ENCODE results near the gene PIPOX.

Gene PIPOX

DNA sequence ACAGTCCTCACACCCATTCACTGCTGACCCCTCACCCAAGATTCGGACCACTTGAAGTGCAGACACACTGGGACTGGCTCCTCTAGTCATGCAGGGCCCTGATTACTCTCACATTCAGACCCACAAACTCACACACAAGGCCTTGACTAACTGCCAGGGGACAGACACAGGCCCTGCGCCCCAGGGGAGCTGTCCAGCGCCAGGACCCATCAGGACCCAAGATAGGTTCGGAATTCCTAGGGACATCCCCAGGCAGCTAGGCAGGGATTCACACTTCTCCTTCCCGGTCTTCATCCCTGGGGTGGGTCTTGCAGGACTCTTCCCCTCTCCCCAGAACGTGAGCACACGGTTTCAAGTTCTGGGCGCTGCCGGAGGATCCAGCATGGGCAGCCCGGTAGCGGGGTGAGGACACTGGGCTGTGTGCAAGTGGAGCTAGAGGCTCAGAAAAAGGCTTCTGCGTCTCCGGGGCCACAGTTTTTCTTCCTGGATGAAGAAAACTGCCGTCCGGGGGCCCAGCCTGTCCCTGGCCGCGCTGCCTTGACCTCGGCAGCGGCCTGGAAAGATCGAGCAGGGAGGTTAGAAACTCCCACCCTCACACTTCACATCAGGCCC, 38.8 kb upstream of the PIPOX start:
- no peak overlapping the region for H3K4me3 ChIP-seq
- no peaks in the 10 kb centered on the region for H3K36me3 ChIP-seq
- no peak for TF ChIP-seq Cebpa-rat (IDR thresholded peaks at IDR 0.05)
- peaks cover 0 to 6% (median 0%) of the 10 kb centered on the region in 11 experiments; a peak in 4 of 22 replicates for H3K9me3 ChIP-seq (replicated peaks in 1 of 11)
- H3K27ac ChIP-seq: no peak overlapping the region
- H4K20me1 ChIP-seq: peaks cover 0 to 39% (median 0%) of the 10 kb centered on the region in 11 experiments; a peak in 7 of 22 replicates
- H3K4me2 ChIP-seq: no peak overlapping the region
- no peak overlapping the region for H3K9ac ChIP-seq
- peaks cover 0 to 11% (median 4%) of the 10 kb centered on the region in 10 experiments; a peak in 8 of 20 replicates for H3K4me1 ChIP-seq
- peaks cover 27 to 40% (median 33%) of the 10 kb centered on the region in 11 experiments for H3K27me3 ChIP-seq

DNA sequence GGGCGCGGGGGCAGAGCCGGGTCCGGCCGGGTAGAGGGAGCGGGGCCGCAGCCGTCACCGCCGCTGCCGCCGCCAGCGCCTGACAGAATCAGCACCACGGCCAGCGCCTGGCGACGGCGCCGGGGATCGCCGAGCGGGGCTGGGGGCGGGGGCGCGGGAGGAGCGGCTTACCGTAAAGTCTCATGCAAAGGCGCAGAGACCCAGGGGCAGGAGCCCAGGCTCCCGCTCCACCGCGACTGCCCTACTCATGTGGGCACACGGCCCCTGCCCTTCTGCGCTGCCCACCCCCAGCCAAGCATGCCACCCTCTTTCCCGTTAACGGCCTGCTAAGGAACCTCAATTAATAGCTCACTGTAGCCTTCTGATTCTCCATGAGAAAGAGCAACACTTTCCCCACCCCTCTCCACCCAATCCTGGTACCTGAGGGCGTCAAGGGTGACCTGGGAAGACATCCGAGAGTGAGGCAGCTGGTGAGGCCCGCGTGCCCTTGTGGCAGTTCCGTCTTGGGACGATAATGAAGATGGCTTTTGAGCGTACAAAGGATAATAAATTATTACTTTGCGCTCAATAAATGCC, 36.9 kb upstream of the PIPOX start, which contains the start of gene SEZ6:
Gene SEZ6, minus strand, starts transcription at position 98 of the 576 bp plus-strand sequence. CDS start 164 bp downstream, outside the sequence.
- H3K27ac ChIP-seq: no peak within 1 kb of the TSS
- H3K9me3 ChIP-seq (replicated peaks in 1 of 11): peaks cover 0 to 6% (median 0%) of the 10 kb centered on the region in 11 experiments; a peak in 4 of 22 replicates
- H3K9ac ChIP-seq: no peak within 1 kb of the TSS
- peaks cover 0 to 11% (median 4%) of the 10 kb centered on the region in 10 experiments; a peak in 8 of 20 replicates for H3K4me1 ChIP-seq
- peak within 1 kb of the TSS in 7 of 11 experiments; percentile 15 to 88 (median 45); a peak in 8 of 22 replicates for H3K4me2 ChIP-seq
- no peaks in the 10 kb centered on the region for H3K36me3 ChIP-seq
- no peak within 1 kb of the TSS for H3K4me3 ChIP-seq
- peaks cover 0 to 39% (median 0%) of the 10 kb centered on the region in 11 experiments; a peak in 7 of 22 replicates for H4K20me1 ChIP-seq
- TF ChIP-seq Cebpa-rat (IDR thresholded peaks at IDR 0.05): no peak
- peaks cover 27 to 40% (median 33%) of the 10 kb centered on the region in 11 experiments for H3K27me3 ChIP-seq

DNA sequence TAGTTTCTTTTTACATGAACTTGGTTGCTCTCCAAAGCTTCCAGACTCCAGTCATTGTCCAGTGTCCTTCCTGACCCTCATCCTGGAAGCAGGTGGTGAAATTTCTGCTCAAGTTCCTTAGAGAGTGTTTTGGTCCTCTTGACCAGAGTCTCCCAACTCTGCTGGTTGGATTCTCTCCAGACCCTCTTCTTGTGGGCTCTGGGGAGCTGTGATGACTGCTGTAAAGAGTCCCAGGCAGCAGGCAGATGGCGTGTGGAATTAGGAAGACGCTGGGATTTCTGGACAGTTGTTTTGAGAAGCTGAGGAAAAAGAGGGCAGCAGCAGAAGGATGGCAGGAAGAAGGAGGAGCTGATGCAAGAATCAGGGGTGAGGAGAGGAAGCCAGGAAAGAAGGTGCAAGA, 35.5 kb upstream of the PIPOX start:
- Histone ChIP-seq H3K4me3 (no peak overlapping the region), H3K9ac (no peak overlapping the region), H3K36me3 (no peaks in the 10 kb centered on the region), H4K20me1 (peaks cover 0 to 39% (median 0%) of the 10 kb centered on the region in 11 experiments; a peak in 6 of 22 replicates), H3K27ac (no peak overlapping the region), H3K27me3 (peaks cover 27 to 40% (median 33%) of the 10 kb centered on the region in 11 experiments), H3K4me2 (peak overlapping the region in 2 of 11 experiments; percentile 13 to 26; a peak in 2 of 22 replicates), H3K4me1 (peaks cover 0 to 19% (median 5%) of the 10 kb centered on the region in 10 experiments; a peak in 11 of 20 replicates), H3K9me3 (replicated peaks in 1 of 11) (peaks cover 0 to 6% (median 0%) of the 10 kb centered on the region in 11 experiments; a peak in 4 of 22 replicates)
- no peak for TF ChIP-seq Cebpa-rat (IDR thresholded peaks at IDR 0.05)

DNA sequence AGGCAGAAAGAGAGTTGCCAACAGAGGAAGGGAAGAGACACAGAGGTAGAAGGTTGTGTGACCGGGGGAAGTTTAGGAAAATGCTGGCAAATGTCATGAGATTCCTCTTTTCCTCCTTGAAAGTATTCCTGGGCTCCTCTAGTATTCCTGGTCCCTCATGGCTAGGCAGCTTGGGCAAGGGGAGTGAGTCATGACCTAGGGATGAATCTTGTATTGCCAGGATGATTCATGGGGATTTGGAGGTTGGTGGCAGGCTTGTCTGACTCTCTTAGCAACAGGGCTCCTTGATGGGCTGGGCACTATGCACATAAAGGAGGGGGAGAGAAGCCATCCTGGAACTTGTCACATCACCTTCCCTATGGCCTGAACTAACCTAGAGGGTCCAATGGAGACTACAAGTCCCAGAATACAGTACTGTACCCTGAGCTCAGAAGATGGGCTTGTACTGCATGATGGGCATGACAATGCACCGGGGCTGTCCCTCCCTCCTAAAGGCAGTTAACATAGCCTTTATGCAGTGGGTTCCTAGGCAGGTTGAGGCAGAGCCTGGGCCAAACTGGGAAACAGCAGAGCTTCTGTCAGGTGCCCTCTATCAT, 35.0 kb upstream of the PIPOX start:
- Histone ChIP-seq H3K27ac (no peak overlapping the region), H3K9me3 (replicated peaks in 1 of 11) (peaks cover 0 to 6% (median 0%) of the 10 kb centered on the region in 11 experiments; a peak in 4 of 22 replicates), H3K9ac (no peak overlapping the region), H3K4me1 (peaks cover 0 to 24% (median 5%) of the 10 kb centered on the region in 10 experiments; a peak in 11 of 20 replicates), H3K4me2 (peak overlapping the region in 2 of 11 experiments; percentile 13 to 26; a peak in 2 of 22 replicates), H3K27me3 (peaks cover 27 to 37% (median 28%) of the 10 kb centered on the region in 11 experiments), H4K20me1 (peaks cover 0 to 36% (median 0%) of the 10 kb centered on the region in 11 experiments; a peak in 6 of 22 replicates), H3K36me3 (no peaks in the 10 kb centered on the region), H3K4me3 (no peak overlapping the region)
- TF ChIP-seq Cebpa-rat (IDR thresholded peaks at IDR 0.05): no peak

DNA sequence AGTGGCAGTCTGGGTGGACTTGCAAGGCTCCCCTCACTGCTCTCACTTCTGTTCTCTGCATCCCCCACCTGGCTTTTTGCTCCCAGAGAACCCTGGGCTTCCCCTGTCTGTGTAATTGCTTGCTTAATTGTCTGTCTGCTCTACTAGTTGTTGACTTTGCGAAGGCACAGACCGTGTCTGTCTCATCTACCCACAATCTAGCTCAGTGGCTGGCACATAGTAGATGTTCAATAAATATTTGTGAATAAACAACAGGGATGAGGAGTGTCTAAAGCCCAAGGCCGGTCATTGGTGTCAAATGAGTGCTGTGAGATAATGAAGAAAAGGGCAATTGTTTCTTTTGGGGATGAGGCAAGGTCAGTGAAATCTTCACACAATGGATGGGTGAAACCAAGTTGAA, 34.4 kb upstream of the PIPOX start:
- Histone ChIP-seq H4K20me1 (peaks cover 0 to 30% (median 0%) of the 10 kb centered on the region in 11 experiments; a peak in 5 of 22 replicates), H3K9ac (no peak overlapping the region), H3K4me2 (no peak overlapping the region), H3K27me3 (peaks cover 21 to 30% (median 22%) of the 10 kb centered on the region in 11 experiments), H3K36me3 (no peaks in the 10 kb centered on the region), H3K4me1 (peaks cover 0 to 30% (median 5%) of the 10 kb centered on the region in 10 experiments; a peak in 11 of 20 replicates), H3K9me3 (replicated peaks in 1 of 11) (peaks cover 0 to 6% (median 0%) of the 10 kb centered on the region in 11 experiments; a peak in 4 of 22 replicates), H3K27ac (no peak overlapping the region), H3K4me3 (no peak overlapping the region)
- no peak for TF ChIP-seq Cebpa-rat (IDR thresholded peaks at IDR 0.05)

DNA sequence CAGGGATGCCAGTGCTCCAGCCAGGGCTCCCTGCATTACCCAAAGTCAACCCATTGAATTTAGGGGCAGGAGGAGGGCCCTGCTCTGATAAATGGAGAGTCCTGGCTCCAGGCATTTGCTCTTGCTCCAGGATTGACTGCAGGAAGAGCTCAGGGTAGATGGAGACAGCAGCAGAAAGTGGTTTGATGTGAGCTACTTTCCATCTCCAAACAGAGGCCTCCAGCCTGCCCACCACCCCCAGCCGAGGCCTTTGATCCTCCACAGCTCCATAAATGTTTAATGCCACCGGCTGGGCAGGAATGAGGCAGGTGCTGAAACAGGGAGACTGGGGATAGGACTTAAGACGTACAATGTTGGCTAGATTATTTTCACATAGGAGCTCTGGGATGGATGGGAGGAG, 32.8 kb upstream of the PIPOX start:
- H3K27me3 ChIP-seq: peaks cover 6 to 15% (median 7%) of the 10 kb centered on the region in 11 experiments
- H3K4me1 ChIP-seq: peaks cover 0 to 37% (median 5%) of the 10 kb centered on the region in 10 experiments; a peak in 11 of 20 replicates
- H3K4me3 ChIP-seq: no peak overlapping the region
- H3K9ac ChIP-seq: no peak overlapping the region
- H3K27ac ChIP-seq: no peak overlapping the region
- H3K4me2 ChIP-seq: no peak overlapping the region
- TF ChIP-seq Cebpa-rat (IDR thresholded peaks at IDR 0.05): no peak
- H3K9me3 ChIP-seq (replicated peaks in 1 of 11): peaks cover 0 to 3% (median 0%) of the 10 kb centered on the region in 11 experiments; a peak in 4 of 22 replicates
- H3K36me3 ChIP-seq: no peaks in the 10 kb centered on the region
- H4K20me1 ChIP-seq: peaks cover 0 to 16% (median 0%) of the 10 kb centered on the region in 11 experiments; a peak in 4 of 22 replicates

DNA sequence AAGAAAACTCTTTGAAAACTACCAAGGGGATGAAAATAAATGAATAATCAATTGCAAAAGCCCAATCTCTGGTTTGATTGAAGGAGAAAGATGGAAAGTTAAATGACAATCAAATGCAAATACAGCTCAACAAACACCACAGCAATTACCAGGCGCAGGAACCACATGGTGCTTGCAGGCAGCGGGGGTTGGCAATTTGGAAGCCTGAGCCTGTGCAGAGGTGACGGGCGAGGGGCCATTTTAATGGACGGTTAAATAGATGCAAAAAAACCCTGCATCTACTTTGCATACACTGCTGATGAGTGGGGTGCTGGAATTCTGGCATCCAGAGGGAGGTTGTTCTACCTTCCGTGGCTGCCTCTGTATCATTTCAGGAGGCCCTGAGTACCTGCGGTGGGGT, 32.4 kb upstream of the PIPOX start:
- no peak overlapping the region for H3K4me2 ChIP-seq
- H4K20me1 ChIP-seq: peaks cover 0 to 11% (median 0%) of the 10 kb centered on the region in 11 experiments; a peak in 3 of 22 replicates
- no peak overlapping the region for H3K9ac ChIP-seq
- H3K4me1 ChIP-seq: peaks cover 0 to 39% (median 5%) of the 10 kb centered on the region in 10 experiments; a peak in 11 of 20 replicates
- H3K27me3 ChIP-seq: peaks cover 1 to 10% (median 2%) of the 10 kb centered on the region in 11 experiments; a peak in 21 of 22 replicates
- no peaks in the 10 kb centered on the region for H3K36me3 ChIP-seq
- H3K27ac ChIP-seq: no peak overlapping the region
- no peak for TF ChIP-seq Cebpa-rat (IDR thresholded peaks at IDR 0.05)
- no peak overlapping the region for H3K4me3 ChIP-seq
- H3K9me3 ChIP-seq (replicated peaks in 1 of 11): no peaks in the 10 kb centered on the region

DNA sequence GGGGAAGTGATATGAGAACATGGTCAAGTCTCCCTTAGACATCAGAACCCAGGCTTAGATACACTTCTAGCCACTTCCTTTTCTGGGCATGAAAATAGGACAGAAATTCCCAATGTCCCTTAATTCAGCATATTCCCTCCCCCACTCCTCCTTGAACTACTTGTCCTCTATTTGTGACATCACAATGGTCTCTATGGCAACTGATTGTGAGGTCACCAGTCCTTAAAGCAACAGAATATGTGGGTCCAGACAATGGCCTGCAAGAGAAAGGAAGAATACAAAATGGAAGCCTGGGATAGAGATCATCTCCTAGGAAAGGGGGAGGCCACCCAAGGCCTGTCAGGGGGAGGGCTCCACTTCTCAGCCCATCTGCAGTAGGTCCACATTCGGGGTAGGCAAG, 30.4 kb upstream of the PIPOX start:
- H3K27me3 ChIP-seq: no peaks in the 10 kb centered on the region; a peak in 2 of 22 replicates
- peak overlapping the region in 2 of 11 experiments; percentile 39 to 65; a peak in 4 of 22 replicates for H3K4me2 ChIP-seq
- peaks cover 0 to 53% (median 5%) of the 10 kb centered on the region in 10 experiments; a peak in 9 of 20 replicates for H3K4me1 ChIP-seq
- H3K9ac ChIP-seq: no peak overlapping the region
- TF ChIP-seq Cebpa-rat (IDR thresholded peaks at IDR 0.05): no peak
- no peaks in the 10 kb centered on the region for H3K9me3 ChIP-seq (replicated peaks in 1 of 11)
- no peaks in the 10 kb centered on the region for H3K36me3 ChIP-seq
- H3K4me3 ChIP-seq: no peak overlapping the region
- no peak overlapping the region for H3K27ac ChIP-seq
- peaks cover 0 to 10% (median 0%) of the 10 kb centered on the region in 11 experiments; a peak in 2 of 22 replicates for H4K20me1 ChIP-seq
